A673 (cell line): ENCODE data around the gene CFAP100.

Source experiments
- CTCF ChIP-seq: fragments of 300-800, 200-600 bp; sonication (generic); conservative IDR thresholded peaks from 2 replicates; pipeline ENCODE4 v1.5.1; 2017; ENCODE audit warnings: low read depth, mild to moderate bottlenecking, antibody characterized with exemption, low read length, moderate library complexity, mixed read lengths
- EZH2 ChIP-seq: fragments of 200-600 bp; sonication (generic); IDR thresholded peaks from 2 replicates; pipeline ENCODE4 v1.6.1; 2017; ENCODE audit warnings: borderline replicate concordance, low read depth, mild to moderate bottlenecking, mixed read lengths, antibody characterized with exemption, low read length; ENCODE audit not compliant: poor library complexity, severe bottlenecking

- TF ChIP-seq CTCF, result no peak
- TF ChIP-seq EZH2, result no peak
Measured at GRCh38 chr3:126438746-126439145, 44.0 kb downstream of the CFAP100 start.
